ENCODE data around the gene LRRC49.

Gene LRRC49

DNA sequence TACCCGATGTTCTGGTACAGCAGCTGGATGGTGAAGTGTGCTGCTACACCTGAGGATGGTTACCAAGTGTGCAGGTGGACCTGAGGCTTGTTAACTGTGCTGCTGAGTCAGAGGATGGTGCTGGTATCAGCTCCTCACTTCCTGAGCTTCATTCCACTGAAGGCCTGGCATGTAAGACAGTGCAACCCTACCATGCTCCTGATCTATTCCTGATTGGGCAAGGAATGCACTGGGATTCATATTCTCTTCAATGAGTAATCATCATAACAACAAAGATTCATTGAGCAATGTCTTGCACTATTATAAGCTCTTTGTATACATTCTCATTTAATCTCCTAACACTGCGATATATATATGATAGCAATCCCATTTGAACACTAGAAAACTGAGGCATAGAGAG lies 159.7 kb downstream of the LRRC49 start:
- no peak for DNase-seq (ENCODE audit: low read depth)

DNA sequence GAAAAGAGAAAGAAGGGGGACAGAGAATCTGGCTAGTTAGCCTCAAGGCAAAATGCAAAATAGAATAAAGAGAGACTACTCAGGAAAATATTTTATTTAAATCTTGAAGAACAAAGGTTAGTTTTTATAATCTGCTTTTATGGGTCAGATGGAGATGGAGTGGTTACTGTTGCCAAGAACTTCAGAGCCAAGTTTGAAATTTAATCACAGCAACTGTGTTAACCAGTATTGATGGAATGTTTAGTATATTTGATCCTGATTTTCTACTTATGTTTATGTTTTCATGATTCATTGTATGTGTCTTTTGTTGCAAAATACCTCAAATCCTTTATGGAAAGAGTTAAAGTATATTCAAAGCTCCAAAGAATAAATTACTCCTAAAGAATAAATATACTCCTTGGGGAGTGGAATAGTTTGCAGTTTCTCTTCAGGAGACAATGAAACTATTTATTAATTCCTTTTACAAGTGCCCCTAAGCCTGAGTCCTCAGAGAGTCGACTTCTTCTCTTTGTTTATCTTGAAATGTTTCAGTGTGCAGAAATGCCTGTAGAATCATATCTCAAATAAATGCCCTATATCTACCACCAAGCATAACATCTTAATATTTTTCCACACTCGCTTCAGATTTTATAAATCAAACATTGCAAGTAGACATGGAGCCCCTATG lies 161.8 kb downstream of the LRRC49 start:
- DNase-seq (ENCODE audit: low read depth): no peak

DNA sequence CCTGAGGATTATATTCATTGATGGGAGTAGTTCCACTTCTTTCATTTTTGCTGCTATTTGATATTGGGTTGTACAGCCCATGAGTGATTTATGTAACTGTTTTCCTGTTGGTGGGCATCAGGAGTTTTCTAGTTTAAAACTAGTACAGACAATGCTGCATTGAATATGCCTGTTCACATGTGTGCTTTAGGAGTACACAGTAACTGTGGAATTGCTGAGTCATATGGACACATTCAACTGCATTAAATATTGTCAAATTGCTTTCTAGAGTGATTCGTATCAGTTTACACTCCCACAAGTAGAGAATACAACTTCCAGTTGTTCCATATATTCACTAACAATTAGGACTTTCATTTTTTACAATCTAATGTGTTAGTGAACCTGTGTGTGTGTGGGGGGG lies 162.8 kb downstream of the LRRC49 start:
- DNase-seq (ENCODE audit: low read depth): no peak

DNA sequence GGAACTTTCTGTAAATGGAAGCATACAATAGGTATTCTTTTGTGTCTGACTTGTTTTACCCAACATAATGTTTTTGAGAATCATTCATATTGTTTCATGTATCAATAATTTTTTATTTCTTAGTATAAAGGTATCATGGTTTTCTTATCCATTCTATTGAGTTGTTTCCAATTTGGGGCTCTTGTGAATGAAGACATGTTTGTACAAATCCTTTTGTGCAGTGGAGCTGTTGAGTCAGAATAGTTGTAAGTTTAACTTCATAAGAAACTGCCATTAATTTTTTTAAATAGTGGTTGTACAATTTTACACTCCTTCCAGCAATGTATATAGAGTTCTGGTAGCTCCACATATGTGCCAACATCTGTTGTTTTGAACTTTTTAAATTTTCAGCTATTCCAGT lies 163.5 kb downstream of the LRRC49 start:
- no peak for DNase-seq (ENCODE audit: low read depth)

DNA sequence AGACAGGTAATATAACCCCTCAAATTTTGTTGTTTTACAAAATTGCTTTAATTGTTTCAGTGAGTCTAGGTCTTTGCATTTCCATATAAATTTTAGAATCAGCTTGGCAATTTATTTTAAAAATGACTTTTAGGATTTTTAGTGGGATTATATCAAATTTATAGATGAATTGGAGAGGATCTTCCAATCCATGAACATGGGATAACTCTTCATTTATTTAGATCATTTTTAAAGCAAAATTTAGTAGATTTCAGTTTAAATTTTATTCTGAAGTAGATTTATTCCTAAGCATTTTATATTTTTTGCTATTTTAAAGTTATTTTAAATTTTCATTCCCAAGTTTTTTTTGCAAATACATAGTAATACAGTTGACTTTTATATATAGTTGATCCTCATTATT lies 164.5 kb downstream of the LRRC49 start:
- no peak for DNase-seq (ENCODE audit: low read depth)

DNA sequence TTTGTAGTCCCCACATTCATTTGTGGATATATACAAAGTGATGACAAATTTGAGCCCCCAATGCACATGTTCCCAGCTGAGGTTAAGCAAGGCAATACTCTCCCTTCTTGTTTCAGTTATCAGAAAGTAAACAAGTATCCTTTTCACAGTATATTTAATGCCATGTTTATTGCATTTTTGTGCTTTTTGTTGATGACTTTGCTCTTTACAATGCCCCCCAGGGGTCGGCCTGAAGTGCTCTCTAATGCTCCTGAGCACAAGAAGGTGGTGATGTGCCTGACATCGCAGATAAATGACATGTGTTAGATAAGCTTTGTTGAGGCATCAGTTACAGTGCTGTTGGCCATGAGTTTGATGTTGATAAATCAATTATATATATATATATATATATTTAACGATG lies 165.0 kb downstream of the LRRC49 start:
- DNase-seq (ENCODE audit: low read depth): no peak

DNA sequence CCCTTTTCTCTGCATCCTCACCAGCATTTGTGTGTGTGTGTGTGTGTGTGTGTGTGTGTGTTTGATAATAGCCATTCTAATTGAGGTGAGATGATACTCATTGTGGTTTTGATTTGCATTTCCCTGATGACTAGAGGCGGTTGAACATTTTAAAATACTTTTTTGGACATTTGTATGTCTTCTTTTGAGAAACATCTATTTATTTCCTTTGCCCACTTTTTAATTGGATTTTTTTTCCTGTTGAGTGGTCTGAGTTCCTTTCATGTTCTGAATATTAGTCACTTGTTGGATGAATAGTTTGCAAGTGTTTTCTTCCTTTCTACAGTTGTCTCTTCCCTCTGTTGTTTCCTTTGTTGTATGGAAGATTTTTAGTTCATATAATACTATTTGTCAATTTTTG lies 168.4 kb downstream of the LRRC49 start:
- no peak for DNase-seq (ENCODE audit: low read depth)

DNA sequence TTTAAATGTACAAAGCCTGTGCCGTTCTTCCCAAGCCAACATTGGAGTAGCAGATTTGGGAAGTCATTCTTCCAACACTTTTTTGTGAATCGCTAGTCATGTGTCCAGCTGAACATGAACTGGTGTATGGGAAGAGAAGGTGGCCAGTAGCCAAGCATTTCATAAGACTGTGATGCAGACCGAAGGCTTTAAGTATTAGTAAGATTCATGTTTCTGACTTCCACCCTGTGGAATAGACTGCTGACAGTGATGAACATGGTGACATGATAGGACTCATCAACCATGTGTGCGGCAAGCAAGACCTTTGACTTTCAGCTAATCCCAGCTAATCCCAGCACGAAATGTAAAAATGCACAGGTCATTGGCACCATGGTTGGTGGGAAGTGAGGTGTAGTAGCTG lies 174.4 kb downstream of the LRRC49 start:
- no peak for DNase-seq (ENCODE audit: low read depth)

DNA sequence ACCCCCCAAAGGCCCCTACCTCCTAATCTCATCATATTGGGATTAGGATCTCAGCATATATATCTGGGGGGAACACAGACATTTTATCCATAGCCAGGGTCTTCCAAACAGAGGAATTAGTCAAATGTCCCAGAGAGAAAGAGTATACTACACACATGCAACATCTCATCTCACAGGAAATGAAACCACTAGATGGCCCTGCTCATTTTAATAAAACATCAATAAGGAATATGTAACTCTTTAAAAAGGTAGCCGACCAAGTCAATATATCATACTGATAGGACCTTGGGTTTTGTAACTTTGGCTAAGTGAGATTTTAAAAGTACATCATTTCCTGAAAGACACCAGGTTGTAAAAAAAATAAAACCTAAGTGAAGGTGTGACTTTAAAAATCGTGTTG lies 177.1 kb downstream of the LRRC49 start:
- no peak for DNase-seq (ENCODE audit: low read depth)

DNA sequence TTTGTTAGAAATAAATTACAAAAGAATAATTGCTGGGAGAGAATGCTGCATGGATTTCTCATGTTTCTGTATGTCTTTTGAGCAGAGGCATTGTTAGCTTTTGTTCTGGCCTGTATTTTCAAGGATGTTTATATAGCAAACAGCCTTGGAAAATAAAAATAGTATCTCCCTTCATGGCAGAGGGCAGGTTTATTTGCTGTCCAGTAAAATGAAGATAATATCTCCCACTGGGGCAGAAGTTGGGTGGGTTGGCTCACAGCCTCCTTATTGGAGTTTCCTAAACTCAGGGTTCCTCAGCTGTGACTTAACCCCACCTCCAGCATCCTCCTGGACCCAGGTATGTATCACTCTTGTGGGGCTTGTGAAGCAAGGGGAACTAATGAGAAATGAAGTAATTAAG lies 178.9 kb downstream of the LRRC49 start:
- DNase-seq (ENCODE audit: low read depth): no peak

DNA sequence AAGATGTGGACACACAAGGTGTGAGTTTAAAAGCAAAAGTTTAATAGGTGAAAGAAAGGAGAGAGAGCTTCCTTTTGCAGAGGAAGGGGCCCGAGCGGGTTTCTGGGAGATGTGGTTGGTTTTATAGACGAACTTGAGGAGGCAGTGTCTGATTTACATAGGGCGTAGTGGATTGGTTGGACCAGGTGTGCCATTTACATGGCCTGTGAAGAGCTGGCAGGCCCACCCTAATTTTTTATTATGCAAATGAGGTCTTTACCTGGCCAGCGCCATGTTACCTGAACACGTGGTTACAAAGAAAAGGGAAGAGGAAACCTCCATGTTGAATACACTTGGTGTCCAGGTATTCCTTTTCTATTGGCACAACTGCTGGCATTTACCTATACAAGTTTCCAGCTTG lies 179.8 kb downstream of the LRRC49 start:
- DNase-seq (ENCODE audit: low read depth): no peak

DNA sequence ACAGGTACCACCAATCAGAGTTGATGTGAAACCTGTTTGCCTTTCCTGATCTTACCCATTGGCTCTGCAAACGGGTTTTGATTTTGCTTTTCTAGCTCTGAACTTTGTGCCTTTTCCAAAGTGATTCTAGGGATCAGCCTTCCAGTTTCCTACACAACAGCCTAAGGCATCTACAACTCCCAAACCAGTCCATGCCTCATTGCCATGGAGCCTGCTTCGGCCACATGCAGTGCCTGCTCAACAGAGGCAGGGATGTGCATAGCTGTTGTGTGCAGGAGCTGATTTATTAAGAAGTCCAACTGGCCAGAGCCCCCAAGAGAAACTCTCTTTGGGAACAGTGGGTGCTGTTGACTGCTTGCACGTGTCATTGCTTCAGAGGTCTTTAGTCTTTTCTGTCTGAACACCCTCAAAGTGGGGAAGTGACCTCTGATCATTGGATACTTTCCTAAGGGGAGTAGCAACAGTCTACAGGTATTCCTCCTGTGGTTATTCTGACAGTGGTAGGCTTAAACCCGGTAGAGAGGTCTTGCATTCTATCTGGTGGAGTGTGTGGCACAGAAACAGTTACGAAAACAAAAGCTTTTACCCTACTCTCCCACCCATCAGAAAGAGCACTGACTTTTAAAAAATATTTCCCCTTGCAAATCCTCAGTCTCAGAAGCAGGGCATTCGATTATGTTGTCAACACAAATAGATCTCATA lies 186.0 kb downstream of the LRRC49 start:
- DNase-seq (ENCODE audit: low read depth): no peak

DNA sequence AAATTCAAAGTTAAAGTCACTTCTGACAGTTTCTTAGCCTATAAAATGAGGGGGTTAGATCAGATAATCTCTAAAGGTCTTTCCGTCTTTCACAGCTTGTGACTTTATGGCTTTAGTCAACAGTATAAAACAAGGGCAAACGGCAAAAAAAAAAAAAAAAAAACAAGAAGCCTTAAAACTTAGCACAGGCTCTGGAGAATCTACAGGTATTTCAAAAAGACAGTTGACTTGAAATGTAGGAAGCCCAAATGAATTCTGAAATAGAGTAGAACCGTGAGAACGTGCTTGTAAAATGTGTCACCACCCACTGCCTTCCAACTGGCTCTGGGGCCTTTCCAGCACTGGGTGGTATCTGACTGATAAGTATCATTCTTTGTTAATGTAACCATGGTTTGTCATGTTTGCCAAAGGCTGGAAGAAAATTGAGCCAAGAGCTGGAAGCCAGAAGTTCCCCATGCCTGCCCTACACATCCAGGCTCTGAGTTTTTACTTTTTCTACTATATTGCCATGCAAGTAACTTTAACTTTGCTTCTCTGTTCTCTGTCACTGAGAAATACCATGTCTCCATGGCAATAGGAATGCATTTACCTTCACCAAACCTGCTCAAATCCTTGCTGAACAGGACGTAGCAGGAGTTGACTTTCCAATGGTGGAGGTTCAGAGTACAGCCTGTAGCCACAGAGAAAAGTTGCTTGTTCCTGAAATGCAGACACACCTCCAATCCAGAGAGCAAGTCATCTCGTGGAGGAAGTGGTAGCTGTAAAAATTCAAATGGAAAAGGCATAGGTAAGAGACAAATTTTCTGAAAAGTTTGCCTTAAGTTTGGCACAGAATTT lies 186.8 kb downstream of the LRRC49 start:
- no peak for DNase-seq (ENCODE audit: low read depth)

DNA sequence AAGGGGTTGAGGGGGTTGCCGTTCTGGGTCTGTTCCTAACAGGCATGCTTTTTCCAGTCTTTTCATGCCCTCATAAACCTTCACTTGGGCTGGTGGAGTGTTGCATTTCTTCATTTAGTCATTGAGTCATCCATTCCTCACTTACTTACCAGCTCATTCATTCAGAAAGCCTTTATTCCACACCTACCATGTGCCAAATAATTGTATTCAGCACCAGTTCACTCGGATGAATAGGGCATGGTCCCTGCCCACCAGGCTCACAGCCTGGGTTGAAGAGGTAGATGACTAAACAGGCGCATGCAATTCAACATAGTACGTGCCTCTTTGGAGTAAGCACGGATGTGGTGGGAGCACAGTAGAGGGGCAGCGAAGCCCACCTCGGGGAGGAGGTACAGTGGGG lies 187.5 kb downstream of the LRRC49 start:
- no peak for DNase-seq (ENCODE audit: low read depth)

DNA sequence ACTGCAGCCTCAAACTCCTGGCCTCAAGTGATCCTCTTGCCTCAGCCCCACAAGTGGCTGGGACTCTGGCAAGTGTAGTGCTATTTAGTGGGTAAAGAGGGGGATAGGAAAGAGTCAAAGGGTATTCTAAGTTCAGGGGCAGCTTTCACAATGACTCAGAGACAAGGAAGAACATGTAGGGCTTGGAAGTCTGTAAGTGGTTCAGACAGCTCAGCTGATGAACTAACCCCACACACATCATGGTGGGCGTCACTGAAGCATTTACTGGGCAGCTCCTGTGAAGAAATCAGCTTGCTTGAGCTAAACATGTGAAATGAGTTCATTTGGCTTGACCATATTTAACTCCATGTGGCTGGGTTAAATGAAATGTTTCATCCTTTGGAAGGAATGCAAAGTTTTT lies 188.1 kb downstream of the LRRC49 start:
- DNase-seq (ENCODE audit: low read depth): no peak

DNA sequence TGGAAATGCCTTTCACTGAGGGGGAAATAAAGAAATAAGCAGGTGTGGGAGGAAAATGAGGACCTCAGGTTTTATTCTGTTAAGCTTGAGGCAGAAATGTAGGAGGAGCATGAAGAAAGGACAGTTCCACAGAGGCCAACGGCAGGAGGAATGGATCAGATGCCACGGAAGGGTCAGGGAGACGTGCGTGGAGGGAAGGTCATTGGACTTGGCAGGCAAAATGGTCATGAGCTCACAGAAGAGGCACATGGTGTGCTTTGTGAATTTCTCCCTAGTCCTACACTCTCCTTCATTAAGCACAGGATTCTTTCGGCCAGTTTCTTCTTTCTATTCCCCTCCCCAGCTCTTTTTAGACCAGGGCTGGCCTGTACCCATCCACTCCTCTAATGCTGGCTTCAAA lies 190.2 kb downstream of the LRRC49 start:
- no peak for DNase-seq (ENCODE audit: low read depth)

DNA sequence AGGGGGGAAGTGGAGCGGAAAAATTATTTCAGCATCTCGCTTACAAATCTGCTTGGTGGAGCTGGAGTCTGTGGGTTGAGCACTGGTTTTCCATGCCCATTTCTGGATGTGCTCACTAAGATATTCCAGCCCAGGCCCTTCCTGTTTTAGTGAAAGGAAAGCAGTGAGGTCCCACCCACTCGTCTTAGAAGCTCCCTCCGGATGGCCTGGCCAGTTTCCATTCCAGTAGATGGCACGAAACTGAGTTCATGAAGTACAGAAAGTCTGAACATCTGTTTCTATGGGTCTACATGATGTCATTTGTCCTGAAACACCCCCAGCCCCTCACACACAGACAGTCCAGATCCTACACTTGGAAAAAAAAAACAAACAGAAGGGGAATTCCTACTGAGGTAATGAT lies 190.7 kb downstream of the LRRC49 start:
- DNase-seq (ENCODE audit: low read depth): no peak

DNA sequence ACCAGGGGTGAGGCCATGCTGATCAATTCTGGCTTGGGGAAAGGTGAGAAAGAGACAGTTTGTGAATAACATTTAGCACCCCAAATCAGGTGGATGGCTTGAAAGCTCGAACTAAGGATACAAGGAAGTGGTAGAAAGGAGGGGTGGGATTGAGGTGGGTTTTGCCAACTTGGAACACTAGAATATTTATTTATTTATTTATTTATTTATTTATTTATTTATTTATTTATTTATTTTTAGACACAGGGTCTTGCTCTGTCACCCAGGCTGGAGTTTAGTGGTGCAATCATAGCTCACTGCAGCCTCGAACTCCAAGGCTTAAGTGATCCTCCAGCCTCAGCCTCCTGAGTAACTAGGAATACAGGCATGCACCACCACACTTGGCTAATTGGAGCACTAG lies 191.6 kb downstream of the LRRC49 start:
- no peak for DNase-seq (ENCODE audit: low read depth)

DNA sequence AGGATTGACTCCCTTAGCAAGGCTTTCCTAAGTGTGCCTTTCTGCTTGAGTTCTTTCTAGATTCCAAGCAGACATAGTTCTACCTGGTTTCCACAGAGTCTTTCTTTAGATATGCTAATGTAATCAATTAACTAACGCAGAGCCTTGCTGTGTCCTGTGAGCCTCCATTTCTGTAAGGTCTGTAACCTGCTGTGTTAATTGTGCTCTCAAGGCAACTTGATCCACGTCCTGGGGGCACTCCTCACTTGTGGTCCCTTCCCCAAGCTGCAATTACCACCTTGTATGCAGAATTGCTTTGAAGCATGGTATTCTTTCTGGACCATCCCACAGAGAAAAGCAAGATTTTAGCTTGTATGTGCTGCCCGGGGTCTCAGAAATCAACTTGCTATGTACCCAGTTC lies 193.2 kb downstream of the LRRC49 start:
- no peak for DNase-seq (ENCODE audit: low read depth)

DNA sequence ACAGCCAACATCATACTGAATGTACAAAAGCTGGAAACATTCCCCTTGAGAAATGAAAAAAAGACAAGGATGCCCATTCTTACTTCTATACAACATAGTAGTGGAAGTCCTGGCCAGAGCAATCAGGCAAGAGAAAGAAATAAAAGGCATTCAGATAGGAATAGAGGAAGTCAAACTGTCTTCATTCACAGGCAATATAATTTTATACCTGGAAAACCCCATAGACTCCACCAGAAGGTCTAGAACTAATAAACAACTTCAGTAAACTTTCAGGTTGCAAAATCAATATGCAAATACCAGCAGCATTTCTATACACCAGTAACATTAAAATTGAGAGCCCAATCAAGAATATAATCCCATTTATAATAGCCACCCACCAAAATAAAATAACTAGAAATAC lies 195.5 kb downstream of the LRRC49 start:
- DNase-seq (ENCODE audit: low read depth): no peak

DNA sequence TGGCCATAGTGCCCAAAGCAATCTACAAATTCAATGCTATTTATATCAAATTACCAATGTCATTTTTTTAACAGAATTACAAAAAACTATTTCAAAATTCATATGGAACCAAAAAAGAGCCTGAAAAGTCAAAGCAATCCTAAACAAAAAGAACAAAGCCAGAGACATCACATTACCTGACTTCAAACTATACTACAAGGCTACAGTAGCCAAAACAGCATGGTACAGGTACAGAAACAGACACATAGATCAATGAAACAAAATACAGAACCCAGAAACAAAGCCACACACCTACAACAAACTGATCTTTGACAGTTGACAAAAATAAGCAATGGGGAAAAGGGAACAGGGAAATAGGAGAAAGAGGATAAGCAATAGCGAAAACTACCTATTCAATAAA lies 196.1 kb downstream of the LRRC49 start:
- DNase-seq (ENCODE audit: low read depth): no peak

DNA sequence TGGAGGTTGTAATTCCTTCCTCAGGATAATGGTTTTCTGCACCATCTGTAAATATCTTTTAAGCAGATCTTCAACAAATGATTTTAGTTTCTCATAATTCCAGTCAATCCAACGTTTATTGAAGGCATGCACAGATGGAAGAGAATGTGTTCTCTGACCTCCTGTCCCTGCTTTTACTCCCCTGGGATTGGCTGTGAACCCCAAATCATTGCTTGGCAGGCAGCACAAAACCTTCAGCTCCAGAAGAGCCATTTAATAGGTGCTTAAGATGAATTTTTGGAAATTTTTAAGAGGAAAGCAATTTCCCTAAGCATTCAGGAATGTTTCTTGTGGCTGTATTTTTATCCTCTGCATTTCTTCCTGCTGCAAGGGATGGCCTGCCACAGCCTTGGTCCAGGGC lies 197.2 kb downstream of the LRRC49 start:
- no peak for DNase-seq (ENCODE audit: low read depth)

DNA sequence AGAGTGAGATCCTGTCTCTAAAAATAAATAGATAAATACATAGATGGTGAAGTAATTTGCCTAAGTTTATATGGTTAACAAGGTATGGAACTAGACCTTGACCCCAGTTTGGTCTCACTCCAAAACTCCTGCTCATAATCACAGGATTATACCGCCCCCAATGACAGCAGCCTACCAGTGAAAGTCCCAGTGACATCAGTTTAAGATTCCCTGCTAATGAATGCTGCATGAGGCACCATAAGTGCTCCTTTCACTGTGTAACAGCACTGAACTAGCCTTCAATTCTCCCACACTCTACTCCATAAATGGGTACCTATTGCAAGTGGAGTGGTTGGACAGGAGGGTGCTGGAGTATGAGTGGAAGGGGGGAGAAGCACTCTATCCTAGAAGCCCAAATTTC lies 199.0 kb downstream of the LRRC49 start:
- DNase-seq (ENCODE audit: low read depth): no peak

Data from stimulated activated CD8-positive, alpha-beta memory T cell treated with anti-CD3 and anti-CD28 coated beads, Interleukin-15, amount 100 ng/mL, for 1 hour (primary cell).